Measurements from ENCODE around the gene FAHD1.

DNA sequence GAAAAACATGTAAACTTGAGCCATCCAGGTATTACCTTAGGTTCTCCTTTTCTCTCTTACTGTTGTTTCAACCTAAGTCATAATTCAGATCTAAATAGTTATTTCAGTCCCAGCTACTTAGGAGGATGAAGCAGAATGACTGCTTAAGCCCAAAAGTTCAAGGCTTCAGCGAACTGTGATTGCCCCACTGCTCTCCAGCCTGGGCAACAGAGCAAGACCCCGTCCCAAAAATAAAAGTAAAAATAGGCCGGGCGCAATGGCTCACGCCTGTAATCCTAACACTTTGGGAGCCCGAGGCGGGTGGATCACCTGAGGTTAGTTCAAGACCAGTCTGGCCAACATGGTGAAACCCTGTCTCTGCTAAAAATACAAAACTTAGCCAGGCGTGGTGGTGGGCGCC, 35.4 kb downstream of the FAHD1 start:
- TF ChIP-seq REST (IDR thresholded peaks at IDR 0.05; ENCODE audit: borderline replicate concordance): no peak
- TF ChIP-seq POLR2AphosphoS5 (IDR thresholded peaks at IDR 0.05): no peak
- no peak for TF ChIP-seq EZH2 (IDR thresholded peaks at IDR 0.05; ENCODE audit: borderline replicate concordance, insufficient read depth, low read length, poor library complexity, severe bottlenecking)
- TF ChIP-seq, protein P1, sequence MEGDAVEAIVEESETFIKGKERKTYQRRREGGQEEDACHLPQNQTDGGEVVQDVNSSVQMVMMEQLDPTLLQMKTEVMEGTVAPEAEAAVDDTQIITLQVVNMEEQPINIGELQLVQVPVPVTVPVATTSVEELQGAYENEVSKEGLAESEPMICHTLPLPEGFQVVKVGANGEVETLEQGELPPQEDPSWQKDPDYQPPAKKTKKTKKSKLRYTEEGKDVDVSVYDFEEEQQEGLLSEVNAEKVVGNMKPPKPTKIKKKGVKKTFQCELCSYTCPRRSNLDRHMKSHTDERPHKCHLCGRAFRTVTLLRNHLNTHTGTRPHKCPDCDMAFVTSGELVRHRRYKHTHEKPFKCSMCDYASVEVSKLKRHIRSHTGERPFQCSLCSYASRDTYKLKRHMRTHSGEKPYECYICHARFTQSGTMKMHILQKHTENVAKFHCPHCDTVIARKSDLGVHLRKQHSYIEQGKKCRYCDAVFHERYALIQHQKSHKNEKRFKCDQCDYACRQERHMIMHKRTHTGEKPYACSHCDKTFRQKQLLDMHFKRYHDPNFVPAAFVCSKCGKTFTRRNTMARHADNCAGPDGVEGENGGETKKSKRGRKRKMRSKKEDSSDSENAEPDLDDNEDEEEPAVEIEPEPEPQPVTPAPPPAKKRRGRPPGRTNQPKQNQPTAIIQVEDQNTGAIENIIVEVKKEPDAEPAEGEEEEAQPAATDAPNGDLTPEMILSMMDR (IDR thresholded peaks at IDR 0.05; ENCODE audit: poor library complexity, severe bottlenecking): no peak

All from neural cell (in vitro differentiated cells).